MM.1S (cell line): ENCODE results near the gene HEPACAM.

Experiments used
- EZH2 ChIP-seq: fragments of 300-600 bp; sonication (generic); optimal IDR thresholded peaks from 2 replicates; pipeline ENCODE3; 2017; ENCODE audit warnings: low read depth, mild to moderate bottlenecking, antibody characterized with exemption, low read length, mixed read lengths
- TF ChIP-seq, protein P1 (sequence below): fragments of 300-600 bp; sonication (generic); IDR thresholded peaks from 2 replicates; pipeline ENCODE4 v1.5.1; 2016; ENCODE audit warnings: antibody characterized with exemption, low read length, mixed read lengths

DNA sequence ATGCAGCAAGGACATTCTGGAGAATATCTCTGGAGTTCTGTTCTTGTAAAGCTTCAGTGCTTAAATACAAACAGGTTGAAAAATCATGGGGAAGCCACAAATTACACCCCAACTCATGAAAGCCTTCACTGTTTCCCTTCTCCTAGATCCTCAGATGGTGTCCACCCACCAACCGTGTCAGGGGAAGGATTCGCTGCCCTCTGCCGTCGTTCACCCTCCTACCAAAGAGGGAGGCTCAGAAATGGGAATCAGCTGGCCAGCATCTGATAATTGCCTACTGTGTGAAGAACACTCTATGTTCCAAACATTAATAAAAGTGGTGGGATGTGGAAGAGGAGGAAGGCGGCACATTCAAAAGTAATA is 7.4 kb upstream of the HEPACAM start:
- TF ChIP-seq, protein P1, sequence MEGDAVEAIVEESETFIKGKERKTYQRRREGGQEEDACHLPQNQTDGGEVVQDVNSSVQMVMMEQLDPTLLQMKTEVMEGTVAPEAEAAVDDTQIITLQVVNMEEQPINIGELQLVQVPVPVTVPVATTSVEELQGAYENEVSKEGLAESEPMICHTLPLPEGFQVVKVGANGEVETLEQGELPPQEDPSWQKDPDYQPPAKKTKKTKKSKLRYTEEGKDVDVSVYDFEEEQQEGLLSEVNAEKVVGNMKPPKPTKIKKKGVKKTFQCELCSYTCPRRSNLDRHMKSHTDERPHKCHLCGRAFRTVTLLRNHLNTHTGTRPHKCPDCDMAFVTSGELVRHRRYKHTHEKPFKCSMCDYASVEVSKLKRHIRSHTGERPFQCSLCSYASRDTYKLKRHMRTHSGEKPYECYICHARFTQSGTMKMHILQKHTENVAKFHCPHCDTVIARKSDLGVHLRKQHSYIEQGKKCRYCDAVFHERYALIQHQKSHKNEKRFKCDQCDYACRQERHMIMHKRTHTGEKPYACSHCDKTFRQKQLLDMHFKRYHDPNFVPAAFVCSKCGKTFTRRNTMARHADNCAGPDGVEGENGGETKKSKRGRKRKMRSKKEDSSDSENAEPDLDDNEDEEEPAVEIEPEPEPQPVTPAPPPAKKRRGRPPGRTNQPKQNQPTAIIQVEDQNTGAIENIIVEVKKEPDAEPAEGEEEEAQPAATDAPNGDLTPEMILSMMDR: no peak
- no peak for TF ChIP-seq EZH2
